Neuronal stem cell (in vitro differentiated cells): ENCODE results near the gene H2BW2.
A peak's percentile ranks its signal among the peaks of the same experiment; 100 is the strongest.
"Not testable (repeated sequence)": the region's sequence is repeated elsewhere in the genome, so short reads cannot be mapped to it uniquely, and the experiment has no call there.

Experiments used
- DNase-seq: peaks from one replicate; pipeline ENCODE4 v3.0.0-alpha.2; 2013; ENCODE audit warnings: low spot score
- H2AFZ ChIP-seq: one replicate; pipeline ENCODE4 v1.6.1; 2013; ENCODE audit warnings: mild to moderate bottlenecking, low read length, inconsistent platforms
- H2AK5ac ChIP-seq: 2 replicates; pipeline ENCODE4 v1.6.1; 2013; ENCODE audit warnings: low read depth, mild to moderate bottlenecking, inconsistent platforms, low read length, moderate library complexity, mixed read lengths
- H2BK120ac ChIP-seq: 2 replicates; pipeline ENCODE4 v1.6.1; 2013; ENCODE audit warnings: low read depth, mild to moderate bottlenecking, inconsistent platforms, low read length, moderate library complexity, mixed read lengths
- H2BK12ac ChIP-seq: one replicate; pipeline ENCODE4 v1.6.1; 2013; ENCODE audit warnings: low read length, inconsistent platforms
- H2BK15ac ChIP-seq: 2 replicates; pipeline ENCODE4 v1.6.1; 2013; ENCODE audit warnings: mild to moderate bottlenecking, low read length, inconsistent platforms, mixed read lengths
- H2BK5ac ChIP-seq: one replicate; pipeline ENCODE4 v1.6.1; 2013; ENCODE audit warnings: inconsistent platforms, mild to moderate bottlenecking, low read length, moderate library complexity
- H3K14ac ChIP-seq: one replicate; pipeline ENCODE4 v1.6.1; 2013; ENCODE audit warnings: low read length, inconsistent platforms
- H3K18ac ChIP-seq: 2 replicates; pipeline ENCODE4 v1.6.1; 2013; ENCODE audit warnings: low read length, inconsistent platforms
- H3K23ac ChIP-seq: 2 replicates; pipeline ENCODE4 v1.6.1; 2013; ENCODE audit warnings: low read depth, mild to moderate bottlenecking, mixed read lengths, low read length, inconsistent platforms; ENCODE audit not compliant: poor library complexity
- H3K27ac ChIP-seq: replicated peaks from 3 replicates; pipeline ENCODE4 v1.5.1; 2013; ENCODE audit warnings: low read length, inconsistent platforms
- H3K27me3 ChIP-seq, 3 experiments: 2 replicates each; pipeline ENCODE4 v1.6.1; 2013; ENCODE audit warnings: low read length in 3 of 3, mild to moderate bottlenecking in 2 of 3, inconsistent platforms in 1 of 3, low read depth in 1 of 3, mixed read lengths in 1 of 3, moderate library complexity in 1 of 3; ENCODE audit not compliant: control insufficient read depth in 3 of 3, insufficient read depth in 3 of 3
- H3K36me3 ChIP-seq, 2 donors: replicated peaks in 1 of 2; 2 replicates each; pipeline ENCODE4 v1.6.1; 2013; ENCODE audit warnings: low read length in 2 of 2; ENCODE audit not compliant: control insufficient read depth in 2 of 2, insufficient read depth in 2 of 2
- H3K4ac ChIP-seq: 2 replicates; pipeline ENCODE4 v1.6.1; 2013; ENCODE audit warnings: inconsistent platforms, mild to moderate bottlenecking, low read length, moderate library complexity
- H3K4me1 ChIP-seq, 2 donors: 1 replicate in 1 of 2; 2 replicates in 1 of 2; pipeline ENCODE4 v1.6.1; 2013; ENCODE audit warnings: low read length in 2 of 2, low read depth in 1 of 2; ENCODE audit not compliant: control insufficient read depth in 2 of 2, insufficient read depth in 1 of 2
- H3K4me2 ChIP-seq: one replicate; pipeline ENCODE4 v1.6.1; 2013; ENCODE audit warnings: mild to moderate bottlenecking, low read length, inconsistent platforms; ENCODE audit not compliant: insufficient read depth, poor library complexity, severe bottlenecking
- H3K4me3 ChIP-seq, 2 donors: 2 replicates each; pipeline ENCODE4 v1.5.1; 2013; ENCODE audit warnings: low read length in 2 of 2, mild to moderate bottlenecking in 2 of 2, inconsistent platforms in 1 of 2, moderate library complexity in 1 of 2
- H3K79me1 ChIP-seq: one replicate; pipeline ENCODE4 v1.6.1; 2013; ENCODE audit warnings: low read depth, mild to moderate bottlenecking, inconsistent platforms, low read length, moderate library complexity
- H3K9ac ChIP-seq: one replicate; pipeline ENCODE4 v1.6.1; 2013; ENCODE audit warnings: mild to moderate bottlenecking, low read depth, low read length, inconsistent platforms; ENCODE audit not compliant: poor library complexity
- H3K9me3 ChIP-seq, 2 donors: replicated peaks in 1 of 2; 2 replicates each; pipeline versions ENCODE3 to v1.6.1; 2013; ENCODE audit warnings: low read length in 2 of 2, mild to moderate bottlenecking in 2 of 2, inconsistent platforms in 1 of 2, low read depth in 1 of 2, mixed read lengths in 1 of 2, moderate library complexity in 1 of 2; ENCODE audit not compliant: control insufficient read depth in 2 of 2, insufficient read depth in 1 of 2
- H4K8ac ChIP-seq: one replicate; pipeline ENCODE4 v1.6.1; 2013; ENCODE audit warnings: low read depth, mild to moderate bottlenecking, inconsistent platforms, low read length, moderate library complexity
- H4K91ac ChIP-seq: one replicate; pipeline ENCODE4 v1.6.1; 2013; ENCODE audit warnings: low read length, low read depth, mild to moderate bottlenecking, inconsistent platforms; ENCODE audit not compliant: poor library complexity
- WGBS, 2 donors: extraction: QIAGEN DNeasy Blood & Tissue Kit; methylation state at CpG; one replicate each; pipeline ENCODE4 v1.1.7; 2013; ENCODE audit warnings: missing lambda C conversion rate in 2 of 2, mixed read lengths in 1 of 2; ENCODE audit not compliant: insufficient read length in 2 of 2, insufficient replicate concordance in 1 of 2; ENCODE audit errors: extremely low coverage in 2 of 2; 5-methylcytosine and 5-hydroxymethylcytosine counted together

The H2BW2 gene

GRCh38 chrX:104045642-104046041 lies 5.9 kb downstream of the H2BW2 start:
- Histone ChIP-seq H3K4ac (no peak overlapping the region), H4K8ac (no peak overlapping the region), H2AK5ac (no peak overlapping the region), H3K36me3 (no peaks in the 10 kb centered on the region), H2BK5ac (no peak overlapping the region), H3K4me2 (no peak overlapping the region), H3K14ac (no peak overlapping the region), H3K27me3 (peaks cover 0 to 14% (median 0%) of the 10 kb centered on the region in 3 experiments), H3K79me1 (no peaks in the 10 kb centered on the region), H4K91ac (no peak overlapping the region), H3K27ac (no peak overlapping the region), H3K9ac (no peak overlapping the region), H3K4me1 (no peaks in the 10 kb centered on the region), H2BK12ac (no peak overlapping the region), H3K23ac (no peak overlapping the region), H3K18ac (no peak overlapping the region), H2BK15ac (no peak overlapping the region), H3K9me3 (no peaks in the 10 kb centered on the region), H2AFZ (no peak overlapping the region), H3K4me3 (no peak overlapping the region), H2BK120ac (no peak overlapping the region)
- no CpG with 5 or more reads among the region's 5 CpGs for WGBS, 2 donors
- no peak for DNase-seq

- no peak overlapping the region for H3K23ac ChIP-seq
- no peak overlapping the region for H3K4me3 ChIP-seq
- H3K9ac ChIP-seq, result no peak overlapping the region
- no CpG with 5 or more reads among the region's 13 CpGs for WGBS, 2 donors
- no peak overlapping the region for H3K27ac ChIP-seq
- no peaks in the 10 kb centered on the region for H3K4me1 ChIP-seq
- H2BK15ac ChIP-seq, result no peak overlapping the region
- H4K8ac ChIP-seq, result no peak overlapping the region
- DNase-seq, result no peak
- H3K79me1 ChIP-seq, result no peaks in the 10 kb centered on the region
- no peak overlapping the region for H3K4ac ChIP-seq
- no peaks in the 10 kb centered on the region for H3K36me3 ChIP-seq
- H2BK5ac ChIP-seq, result peak overlapping the region; percentile 39
- no peaks in the 10 kb centered on the region for H3K9me3 ChIP-seq
- no peak overlapping the region for H3K4me2 ChIP-seq
- no peak overlapping the region for H2AK5ac ChIP-seq
- no peak overlapping the region for H2AFZ ChIP-seq
- no peak overlapping the region for H2BK120ac ChIP-seq
- H2BK12ac ChIP-seq, result no peak overlapping the region
- H4K91ac ChIP-seq, result no peak overlapping the region
- H3K27me3 ChIP-seq, result peaks cover 0 to 14% (median 0%) of the 10 kb centered on the region in 3 experiments
- no peak overlapping the region for H3K18ac ChIP-seq
- no peak overlapping the region for H3K14ac ChIP-seq
Measured at GRCh38 chrX:104047171-104047570, 7.4 kb downstream of the H2BW2 start.

- not testable (repeated sequence) for H3K4me2 ChIP-seq, H3K27me3 ChIP-seq, H2BK12ac ChIP-seq, H3K36me3 ChIP-seq, H3K9ac ChIP-seq, H2AFZ ChIP-seq, H3K4ac ChIP-seq, H3K9me3 ChIP-seq, H2AK5ac ChIP-seq, H3K14ac ChIP-seq, H3K27ac ChIP-seq, H3K23ac ChIP-seq, H3K18ac ChIP-seq, H2BK5ac ChIP-seq, H4K91ac ChIP-seq, H3K79me1 ChIP-seq, H4K8ac ChIP-seq, H2BK120ac ChIP-seq, H3K4me3 ChIP-seq, DNase-seq, H2BK15ac ChIP-seq, H3K4me1 ChIP-seq
- WGBS, 2 donors, result no CpG with 5 or more reads among the region's 13 CpGs
Measured at GRCh38 chrX:104054956-104055355, 15.2 kb downstream of the H2BW2 start.

DNA sequence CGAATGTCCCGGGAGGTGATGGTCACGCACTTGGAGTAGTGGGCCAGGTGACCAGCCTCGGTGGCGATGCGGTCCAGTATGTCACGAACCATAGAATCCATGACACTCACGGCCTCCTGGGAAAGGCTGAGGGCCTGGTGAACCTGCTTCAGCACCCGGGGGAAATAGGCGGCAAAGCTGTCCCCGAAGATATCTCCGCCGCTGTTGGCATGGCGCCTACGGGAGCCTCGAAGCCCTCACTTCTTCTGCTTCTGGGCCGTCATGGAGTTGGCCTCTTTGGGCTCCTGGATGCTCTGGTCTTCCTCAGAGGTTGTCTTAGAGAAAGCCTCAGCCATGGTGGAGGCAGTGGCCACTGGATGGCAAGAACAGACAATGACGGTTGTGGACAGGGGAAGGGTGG lies 22.9 kb downstream of the H2BW2 start:
- not testable (repeated sequence) for H2BK12ac ChIP-seq, H3K4me1 ChIP-seq, H3K9me3 ChIP-seq, H3K9ac ChIP-seq, H2BK120ac ChIP-seq, H3K79me1 ChIP-seq, H2AK5ac ChIP-seq, H4K8ac ChIP-seq, H4K91ac ChIP-seq, H2BK15ac ChIP-seq, H2AFZ ChIP-seq, H3K18ac ChIP-seq, H3K4me2 ChIP-seq, H3K4me3 ChIP-seq, H3K27ac ChIP-seq, H2BK5ac ChIP-seq, H3K23ac ChIP-seq, H3K14ac ChIP-seq, H3K4ac ChIP-seq, DNase-seq, H3K27me3 ChIP-seq, H3K36me3 ChIP-seq
- WGBS, 2 donors, result no CpG with 5 or more reads among the region's 18 CpGs
